Measurements from ENCODE around the gene UHMK1. TPM values are rescaled to one million over a fixed set of nuclear protein-coding genes. Genes with fewer than 3 reads are reported as not detected.
"Not testable (repeated sequence)": the region's sequence is repeated elsewhere in the genome, so short reads cannot be mapped to it uniquely, and the experiment has no call there.

Gene UHMK1
- total and polyA plus RNA-seq, 2 donors (not counting 1 experiment from before 2014, with no cell fraction given), result 39.1 to 79.1 TPM

GRCh38 chr1:162487241-162487640 is 10.4 kb upstream of the UHMK1 start:
- no peaks in the 10 kb centered on the region for H4K20me1 ChIP-seq (ENCODE audit: control insufficient read depth, extremely low read depth, insufficient read depth, low read length)
- H2AFZ ChIP-seq (ENCODE audit: low read length), result no peak overlapping the region
- no peaks in the 10 kb centered on the region for H3K79me2 ChIP-seq (ENCODE audit: control insufficient read depth, insufficient read depth, low read length)
- no peak overlapping the region for H3K4me3 ChIP-seq (replicated peaks in 1 of 4; ENCODE audit: control extremely low read depth in 1 of 4, insufficient read depth in 1 of 4, low read depth in 3 of 4, low read length in 4 of 4)
- peaks cover 6% of the 10 kb centered on the region for H3K27me3 ChIP-seq (ENCODE audit: control insufficient read depth, insufficient read depth, low read length)
- H3K36me3 ChIP-seq (ENCODE audit: control insufficient read depth, insufficient read depth, low read length), result no peaks in the 10 kb centered on the region
- no peak overlapping the region for H3K27ac ChIP-seq (ENCODE audit: insufficient read depth, low read length)
- H3K9me3 ChIP-seq (ENCODE audit: control insufficient read depth, insufficient read depth, low read depth, low read length), result no peaks in the 10 kb centered on the region
- TF ChIP-seq, protein P1, sequence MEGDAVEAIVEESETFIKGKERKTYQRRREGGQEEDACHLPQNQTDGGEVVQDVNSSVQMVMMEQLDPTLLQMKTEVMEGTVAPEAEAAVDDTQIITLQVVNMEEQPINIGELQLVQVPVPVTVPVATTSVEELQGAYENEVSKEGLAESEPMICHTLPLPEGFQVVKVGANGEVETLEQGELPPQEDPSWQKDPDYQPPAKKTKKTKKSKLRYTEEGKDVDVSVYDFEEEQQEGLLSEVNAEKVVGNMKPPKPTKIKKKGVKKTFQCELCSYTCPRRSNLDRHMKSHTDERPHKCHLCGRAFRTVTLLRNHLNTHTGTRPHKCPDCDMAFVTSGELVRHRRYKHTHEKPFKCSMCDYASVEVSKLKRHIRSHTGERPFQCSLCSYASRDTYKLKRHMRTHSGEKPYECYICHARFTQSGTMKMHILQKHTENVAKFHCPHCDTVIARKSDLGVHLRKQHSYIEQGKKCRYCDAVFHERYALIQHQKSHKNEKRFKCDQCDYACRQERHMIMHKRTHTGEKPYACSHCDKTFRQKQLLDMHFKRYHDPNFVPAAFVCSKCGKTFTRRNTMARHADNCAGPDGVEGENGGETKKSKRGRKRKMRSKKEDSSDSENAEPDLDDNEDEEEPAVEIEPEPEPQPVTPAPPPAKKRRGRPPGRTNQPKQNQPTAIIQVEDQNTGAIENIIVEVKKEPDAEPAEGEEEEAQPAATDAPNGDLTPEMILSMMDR (conservative IDR thresholded peaks at IDR 0.05 in 1 of 2, IDR thresholded peaks at IDR 0.05 in 1 of 2; ENCODE audit: low read depth in 1 of 2, low read length in 2 of 2), result no peak
- TF ChIP-seq EZH2 (IDR thresholded peaks at IDR 0.05; ENCODE audit: low read length, missing control alignments), result no peak
- no peaks in the 10 kb centered on the region for H3K4me1 ChIP-seq (ENCODE audit: control insufficient read depth, extremely low read depth, insufficient read depth, low read length)
- H3K9ac ChIP-seq (ENCODE audit: insufficient read depth, low read length), result no peak overlapping the region
- H3K4me2 ChIP-seq (ENCODE audit: extremely low read depth, insufficient read depth, low read length), result no peak overlapping the region
- no peak for DNase-seq (ENCODE audit: low read depth in 2 of 2)

GRCh38 chr1:162488219-162488618 is 9.4 kb upstream of the UHMK1 start:
- no peaks in the 10 kb centered on the region for H3K79me2 ChIP-seq (ENCODE audit: control insufficient read depth, insufficient read depth, low read length)
- no peaks in the 10 kb centered on the region for H3K36me3 ChIP-seq (ENCODE audit: control insufficient read depth, insufficient read depth, low read length)
- H3K4me3 ChIP-seq (replicated peaks in 1 of 4; ENCODE audit: control extremely low read depth in 1 of 4, insufficient read depth in 1 of 4, low read depth in 3 of 4, low read length in 4 of 4), result no peak overlapping the region
- no peak overlapping the region for H3K4me2 ChIP-seq (ENCODE audit: extremely low read depth, insufficient read depth, low read length)
- no peak for DNase-seq (ENCODE audit: low read depth in 2 of 2)
- H3K27me3 ChIP-seq (ENCODE audit: control insufficient read depth, insufficient read depth, low read length), result peaks cover 6% of the 10 kb centered on the region
- H2AFZ ChIP-seq (ENCODE audit: low read length), result no peak overlapping the region
- no peak overlapping the region for H3K27ac ChIP-seq (ENCODE audit: insufficient read depth, low read length)
- no peaks in the 10 kb centered on the region for H3K9me3 ChIP-seq (ENCODE audit: control insufficient read depth, insufficient read depth, low read depth, low read length)
- H3K4me1 ChIP-seq (ENCODE audit: control insufficient read depth, extremely low read depth, insufficient read depth, low read length), result no peaks in the 10 kb centered on the region
- TF ChIP-seq EZH2 (IDR thresholded peaks at IDR 0.05; ENCODE audit: low read length, missing control alignments), result no peak
- TF ChIP-seq, protein P1 (conservative IDR thresholded peaks at IDR 0.05 in 1 of 2, IDR thresholded peaks at IDR 0.05 in 1 of 2; ENCODE audit: low read depth in 1 of 2, low read length in 2 of 2), result no peak
- H4K20me1 ChIP-seq (ENCODE audit: control insufficient read depth, extremely low read depth, insufficient read depth, low read length), result no peaks in the 10 kb centered on the region
- H3K9ac ChIP-seq (ENCODE audit: insufficient read depth, low read length), result no peak overlapping the region

DNA sequence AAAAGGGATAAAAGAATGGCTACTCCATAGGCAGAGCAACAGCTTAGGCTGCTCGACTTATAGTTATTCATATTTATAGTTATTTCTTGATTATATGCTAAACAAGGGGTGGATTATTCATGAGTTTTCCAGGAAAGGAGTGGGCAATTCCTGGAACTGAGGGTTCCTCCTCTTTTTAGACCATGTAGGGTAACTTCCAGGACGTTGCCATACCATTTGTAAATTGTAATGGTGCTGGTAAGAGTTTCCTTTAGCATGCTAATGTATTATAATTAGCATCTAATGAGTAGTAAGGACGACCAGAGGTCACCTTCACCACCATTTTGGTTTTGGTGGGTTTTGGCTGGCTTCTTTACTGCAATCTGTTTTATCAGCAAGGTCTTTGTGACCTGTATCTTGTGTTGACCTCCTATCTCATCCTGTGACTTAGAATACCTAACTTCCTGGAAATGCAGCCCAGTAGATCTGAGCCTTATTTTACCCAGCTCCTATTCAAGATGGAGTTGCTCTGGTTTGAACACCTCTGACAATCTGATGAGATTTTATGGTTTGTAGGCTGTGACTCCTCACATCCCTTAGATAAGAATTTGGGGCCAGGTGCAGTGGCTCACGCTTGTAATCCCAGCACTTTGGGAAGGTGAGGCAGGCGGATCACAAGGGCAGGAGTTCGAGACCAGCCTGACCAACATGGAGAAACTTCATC is 1.9 kb upstream of the UHMK1 start:
- not testable (repeated sequence) for H3K27ac ChIP-seq (ENCODE audit: insufficient read depth, low read length); H4K20me1 ChIP-seq (ENCODE audit: control insufficient read depth, extremely low read depth, insufficient read depth, low read length); H3K36me3 ChIP-seq (ENCODE audit: control insufficient read depth, insufficient read depth, low read length); H2AFZ ChIP-seq (ENCODE audit: low read length); H3K9me3 ChIP-seq (ENCODE audit: control insufficient read depth, insufficient read depth, low read depth, low read length); DNase-seq (ENCODE audit: low read depth in 2 of 2); H3K4me2 ChIP-seq (ENCODE audit: extremely low read depth, insufficient read depth, low read length); H3K4me1 ChIP-seq (ENCODE audit: control insufficient read depth, extremely low read depth, insufficient read depth, low read length); H3K27me3 ChIP-seq (ENCODE audit: control insufficient read depth, insufficient read depth, low read length); H3K9ac ChIP-seq (ENCODE audit: insufficient read depth, low read length); H3K4me3 ChIP-seq (replicated peaks in 1 of 4; ENCODE audit: control extremely low read depth in 1 of 4, insufficient read depth in 1 of 4, low read depth in 3 of 4, low read length in 4 of 4)
- peaks cover 35% of the 10 kb centered on the region for H3K79me2 ChIP-seq (ENCODE audit: control insufficient read depth, insufficient read depth, low read length)

All from fibroblast of lung (primary cell).